Brain microvascular endothelial cell (primary cell): ENCODE data around the gene TNFRSF14.
A peak's percentile ranks its signal among the peaks of the same experiment; 100 is the strongest.

Experiments
- DNase-seq: peaks from one replicate; pipeline ENCODE4 v3.0.0-alpha.2; 2020
- H3K27ac ChIP-seq: fragments of 250-450 bp; sonication (Bioruptor Pico); 2 replicates; pipeline ENCODE4 v1.5.1; 2020; ENCODE audit warnings: mild to moderate bottlenecking, moderate library complexity
- H3K27me3 ChIP-seq: fragments of 250-450 bp; sonication (Bioruptor Pico); replicated peaks from 2 replicates; pipeline ENCODE4 v1.5.1; 2020; ENCODE audit warnings: mild to moderate bottlenecking
- H3K36me3 ChIP-seq: fragments of 250-450 bp; sonication (Bioruptor Pico); replicated peaks from 2 replicates; pipeline ENCODE4 v1.5.1; 2020; ENCODE audit warnings: mild to moderate bottlenecking
- H3K4me3 ChIP-seq: 2 replicates; pipeline ENCODE4 v1.5.1; 2011; ENCODE audit warnings: low read depth, mild to moderate bottlenecking, control low read depth, low read length, moderate library complexity
- CTCF ChIP-seq: IDR thresholded peaks from 2 replicates; pipeline ENCODE4 v1.5.1; 2011; ENCODE audit warnings: low read depth, mild to moderate bottlenecking, moderate library complexity, low read length, control low read depth, inconsistent platforms; ENCODE audit errors: missing control alignments
- in situ Hi-C: cut with HindIII; loops from 2 replicates; pipeline ENCODE4 v1.10.0; 2017; ENCODE audit warnings: low sequenced_read_pairs, low pct_ligation_motif_present

Gene TNFRSF14

DNA sequence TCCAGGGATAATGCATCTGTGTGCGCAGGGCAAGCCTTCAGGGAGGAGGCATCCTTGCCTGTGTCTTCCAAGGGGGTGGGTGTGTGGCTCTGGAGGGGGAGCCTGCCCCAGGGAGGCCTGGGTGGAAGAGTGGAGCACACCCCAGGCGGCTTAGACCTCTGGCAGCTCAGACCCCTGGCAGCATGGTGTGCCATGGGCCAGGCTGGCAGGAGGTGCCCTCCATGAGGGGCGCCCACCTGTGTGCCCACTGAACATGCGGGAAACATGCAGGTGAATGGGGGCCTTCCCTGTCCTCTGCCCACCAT lies 28.7 kb upstream of the TNFRSF14 start:
- no peak overlapping the region for H3K27ac ChIP-seq
- in situ Hi-C loops, result no loop called here
- no peak for DNase-seq
- H3K36me3 ChIP-seq, result no peaks in the 10 kb centered on the region
- H3K4me3 ChIP-seq, result no peak overlapping the region
- TF ChIP-seq CTCF, result no peak
- H3K27me3 ChIP-seq, result peaks cover 13% of the 10 kb centered on the region

DNA sequence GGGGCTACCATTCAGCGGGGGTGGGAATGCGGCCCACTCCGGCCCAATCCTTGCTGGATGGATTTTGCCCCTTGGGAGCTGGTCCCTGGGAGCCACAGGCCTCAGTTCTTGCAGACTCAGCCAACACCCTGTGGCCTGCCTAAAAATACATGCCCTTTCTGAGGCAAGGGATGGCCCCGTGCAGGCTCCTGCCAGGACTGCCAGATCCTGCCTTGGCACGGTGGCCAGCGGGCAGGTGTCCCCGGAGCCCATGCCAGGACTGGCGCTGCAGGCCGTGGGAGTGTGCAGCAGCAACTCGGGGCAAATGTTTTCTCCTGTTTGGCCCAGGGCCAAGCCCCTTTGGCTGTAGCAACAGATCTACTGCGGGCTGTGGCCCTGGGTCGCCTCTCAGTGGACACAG lies 28.2 kb upstream of the TNFRSF14 start:
- no peaks in the 10 kb centered on the region for H3K36me3 ChIP-seq
- H3K27me3 ChIP-seq, result peaks cover 13% of the 10 kb centered on the region
- no peak for DNase-seq
- in situ Hi-C loops, result no loop called here
- H3K27ac ChIP-seq, result no peak overlapping the region
- TF ChIP-seq CTCF, result no peak
- H3K4me3 ChIP-seq, result no peak overlapping the region

DNA sequence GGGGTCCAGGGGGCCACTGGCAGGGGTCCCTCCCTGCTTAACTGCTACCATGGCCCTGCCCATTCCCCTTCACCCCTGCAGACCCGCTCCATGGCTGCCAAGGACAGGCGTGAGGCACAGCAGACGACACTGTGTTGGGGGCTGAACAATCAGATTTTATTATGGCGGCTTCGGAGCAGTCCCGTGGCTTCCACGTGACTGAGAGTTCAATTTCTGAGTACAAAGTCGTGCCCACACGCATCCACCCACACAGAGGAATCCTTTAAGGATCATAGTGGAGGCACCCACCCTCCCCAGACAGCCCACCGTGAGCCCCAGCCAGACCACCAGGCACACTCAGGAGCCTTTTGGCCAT lies 27.6 kb upstream of the TNFRSF14 start:
- no peak overlapping the region for H3K4me3 ChIP-seq
- H3K36me3 ChIP-seq, result no peaks in the 10 kb centered on the region
- no peak for TF ChIP-seq CTCF
- in situ Hi-C loops, result no loop called here
- H3K27me3 ChIP-seq, result peaks cover 13% of the 10 kb centered on the region
- no peak overlapping the region for H3K27ac ChIP-seq
- no peak for DNase-seq

DNA sequence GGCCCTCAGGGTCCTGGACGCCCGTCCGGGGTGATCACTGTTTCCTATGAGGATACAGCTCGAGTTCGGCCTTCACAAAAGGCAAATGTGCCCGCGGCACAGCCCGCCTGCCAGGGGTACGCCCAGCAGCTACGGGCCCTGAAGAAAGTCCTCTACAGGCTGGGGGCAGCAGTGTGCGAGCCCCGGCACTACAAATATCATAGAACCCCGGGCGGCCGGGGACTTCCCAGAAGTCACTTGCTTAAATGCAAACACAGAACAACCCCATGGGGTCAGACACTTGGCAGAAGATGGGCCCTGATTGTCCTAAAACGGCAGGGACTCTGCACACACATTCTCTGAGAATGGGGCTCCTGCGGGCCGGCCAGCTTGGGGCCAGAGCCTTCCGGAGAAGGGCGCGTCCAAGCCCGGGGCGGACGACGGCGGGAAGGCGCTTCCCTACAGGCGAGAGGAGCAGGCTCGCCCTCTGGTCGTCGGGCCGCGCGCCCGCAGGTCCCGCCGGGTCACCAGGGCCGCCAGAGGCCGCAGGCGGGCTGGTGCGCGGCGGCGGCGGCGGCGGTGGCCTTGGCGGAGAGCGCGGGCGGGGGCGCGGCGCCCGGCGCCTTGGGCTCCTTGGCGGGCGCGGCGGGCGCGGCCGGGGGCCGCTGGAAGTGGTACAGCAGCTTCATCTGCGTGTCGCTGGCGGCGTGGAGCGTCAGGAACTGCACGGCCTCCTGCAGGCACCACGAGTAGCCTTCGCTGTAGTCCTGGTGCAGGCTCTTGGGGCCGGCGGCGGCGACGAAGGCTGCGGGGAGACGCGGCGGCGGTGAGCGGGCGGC lies 27.0 kb upstream of the TNFRSF14 start:
- H3K27ac ChIP-seq, result no peak overlapping the region
- peak overlapping the region; percentile 3 for H3K4me3 ChIP-seq
- no peak for DNase-seq
- peaks cover 13% of the 10 kb centered on the region for H3K27me3 ChIP-seq
- TF ChIP-seq CTCF, result peak; percentile 23
- in situ Hi-C loops, result no loop called here
- no peaks in the 10 kb centered on the region for H3K36me3 ChIP-seq

GRCh38 chr1:2529784-2530512 lies 26.2 kb upstream of the TNFRSF14 start, which contains the start of gene HES5:
Gene HES5, minus strand, starts transcription at chr1:2530263. Its CDS starts 99 bp downstream, at chr1:2530164.
- DNase-seq, result no peak
- no peak within 1 kb of the TSS for H3K27ac ChIP-seq
- no peak for TF ChIP-seq CTCF
- H3K4me3 ChIP-seq, result peak within 1 kb of the TSS; percentile 20
- H3K36me3 ChIP-seq, result no peaks in the 10 kb centered on the region
- H3K27me3 ChIP-seq, result peaks cover 13% of the 10 kb centered on the region
- in situ Hi-C loops, result no loop called here
